ENCODE measurements around the gene TNS4. TPM values are rescaled to one million over a fixed set of nuclear protein-coding genes. Genes with fewer than 3 reads are reported as not detected.

TNS4 gene
- total and polyA plus RNA-seq, 2 experiments from 2014 or later, result 0.20 TPM; not detected in 1

GRCh38 chr17:40496170-40496569, 5.3 kb downstream of the TNS4 start:
- no peak for TF ChIP-seq EZH2 (IDR thresholded peaks at IDR 0.05; ENCODE audit: insufficient read depth, poor library complexity, severe bottlenecking)
- TF ChIP-seq EZH2phosphoT487 (IDR thresholded peaks at IDR 0.05; ENCODE audit: insufficient read depth, low read depth), result no peak
- Histone ChIP-seq H3K9me2 (ENCODE audit: insufficient read depth) (no peaks in the 10 kb centered on the region), H3K27ac (no peak overlapping the region), H3K4me3 (no peak overlapping the region), H3K27me3 (replicated peaks; ENCODE audit: insufficient read depth) (no peaks in the 10 kb centered on the region), H3K4me2 (ENCODE audit: unreplicated experiment) (no peak overlapping the region), H4K20me1 (ENCODE audit: insufficient read depth) (no peaks in the 10 kb centered on the region), H3K9ac (no peak overlapping the region), H3K9me3 (ENCODE audit: low read depth) (no peaks in the 10 kb centered on the region), H3F3A (ENCODE audit: insufficient read depth) (peaks cover 18% of the 10 kb centered on the region), H2AFZ (no peak overlapping the region), H3K79me2 (ENCODE audit: insufficient read depth) (no peaks in the 10 kb centered on the region), H3K4me1 (ENCODE audit: insufficient read depth) (peaks cover 32% of the 10 kb centered on the region), H3K36me3 (ENCODE audit: low read depth) (no peaks in the 10 kb centered on the region)
- in situ Hi-C loops (cut with MboI), result no loop called here
- 93 to 100% methylated on average over 3 to 6 of the region's 6 CpGs for WGBS, 2 experiments (ENCODE audit: low coverage in 1 of 2, low lambda C conversion rate in 2 of 2, missing lambda C conversion rate in 2 of 2)
- no peak for DNase-seq

GRCh38 chr17:40495140-40495539, 6.3 kb downstream of the TNS4 start:
- Histone ChIP-seq H3K27ac (no peak overlapping the region), H2AFZ (no peak overlapping the region), H3K79me2 (ENCODE audit: insufficient read depth) (no peaks in the 10 kb centered on the region), H3K9ac (no peak overlapping the region), H3K4me1 (ENCODE audit: insufficient read depth) (peaks cover 41% of the 10 kb centered on the region), H3F3A (ENCODE audit: insufficient read depth) (peaks cover 26% of the 10 kb centered on the region), H3K9me2 (ENCODE audit: insufficient read depth) (no peaks in the 10 kb centered on the region), H3K4me2 (ENCODE audit: unreplicated experiment) (no peak overlapping the region), H4K20me1 (ENCODE audit: insufficient read depth) (no peaks in the 10 kb centered on the region), H3K9me3 (ENCODE audit: low read depth) (no peaks in the 10 kb centered on the region), H3K4me3 (no peak overlapping the region), H3K36me3 (ENCODE audit: low read depth) (no peaks in the 10 kb centered on the region), H3K27me3 (replicated peaks; ENCODE audit: insufficient read depth) (no peaks in the 10 kb centered on the region)
- in situ Hi-C loops (cut with MboI), result no loop called here
- TF ChIP-seq EZH2phosphoT487 (IDR thresholded peaks at IDR 0.05; ENCODE audit: insufficient read depth, low read depth) (no peak), EZH2 (IDR thresholded peaks at IDR 0.05; ENCODE audit: insufficient read depth, poor library complexity, severe bottlenecking) (no peak)
- WGBS, 2 experiments (ENCODE audit: low coverage in 1 of 2, low lambda C conversion rate in 2 of 2, missing lambda C conversion rate in 2 of 2), result 74 to 76% methylated on average over 5 of the region's 5 CpGs
- no peak for DNase-seq

GRCh38 chr17:40493697-40494096, 7.7 kb downstream of the TNS4 start:
- in situ Hi-C loops (cut with MboI), result no loop called here
- no peak overlapping the region for H2AFZ ChIP-seq
- TF ChIP-seq EZH2 (IDR thresholded peaks at IDR 0.05; ENCODE audit: insufficient read depth, poor library complexity, severe bottlenecking) (no peak), EZH2phosphoT487 (IDR thresholded peaks at IDR 0.05; ENCODE audit: insufficient read depth, low read depth) (no peak)
- 70 to 78% methylated on average over 4 of the region's 4 CpGs for WGBS, 2 experiments (ENCODE audit: low coverage in 1 of 2, low lambda C conversion rate in 2 of 2, missing lambda C conversion rate in 2 of 2)
- H4K20me1 ChIP-seq (ENCODE audit: insufficient read depth), result no peaks in the 10 kb centered on the region
- H3K9me2 ChIP-seq (ENCODE audit: insufficient read depth), result no peaks in the 10 kb centered on the region
- H3F3A ChIP-seq (ENCODE audit: insufficient read depth), result peaks cover 22% of the 10 kb centered on the region; the same call in 1 of the 2 replicates
- peaks cover 34% of the 10 kb centered on the region for H3K4me1 ChIP-seq (ENCODE audit: insufficient read depth)
- no peaks in the 10 kb centered on the region for H3K79me2 ChIP-seq (ENCODE audit: insufficient read depth)
- no peak overlapping the region for H3K4me3 ChIP-seq
- no peak for DNase-seq
- no peaks in the 10 kb centered on the region for H3K36me3 ChIP-seq (ENCODE audit: low read depth)
- H3K9ac ChIP-seq, result peak overlapping the region; percentile 36; the same call in 1 of the 2 replicates
- no peak overlapping the region for H3K4me2 ChIP-seq (ENCODE audit: unreplicated experiment)
- no peaks in the 10 kb centered on the region for H3K27me3 ChIP-seq (replicated peaks; ENCODE audit: insufficient read depth)
- no peaks in the 10 kb centered on the region for H3K9me3 ChIP-seq (ENCODE audit: low read depth)
- H3K27ac ChIP-seq, result peak overlapping the region; percentile 55

- H3F3A ChIP-seq (ENCODE audit: insufficient read depth), result peaks cover 31% of the 10 kb centered on the region
- H3K27ac ChIP-seq, result no peak overlapping the region
- no peak for DNase-seq
- H3K4me1 ChIP-seq (ENCODE audit: insufficient read depth), result peaks cover 38% of the 10 kb centered on the region
- H3K9ac ChIP-seq, result 0 out of 2 replicates have a peak overlapping the region, but pooled peaks have one; percentile 68
- no peaks in the 10 kb centered on the region for H3K36me3 ChIP-seq (ENCODE audit: low read depth)
- in situ Hi-C loops (cut with MboI), result no loop called here
- no peaks in the 10 kb centered on the region for H4K20me1 ChIP-seq (ENCODE audit: insufficient read depth)
- WGBS, 2 experiments (ENCODE audit: low coverage in 1 of 2, low lambda C conversion rate in 2 of 2, missing lambda C conversion rate in 2 of 2), result 84 to 90% methylated on average over 2 to 7 of the region's 7 CpGs
- no peak overlapping the region for H3K4me3 ChIP-seq
- no peak overlapping the region for H3K4me2 ChIP-seq (ENCODE audit: unreplicated experiment)
- TF ChIP-seq EZH2phosphoT487 (IDR thresholded peaks at IDR 0.05; ENCODE audit: insufficient read depth, low read depth), result no peak
- no peak for TF ChIP-seq EZH2 (IDR thresholded peaks at IDR 0.05; ENCODE audit: insufficient read depth, poor library complexity, severe bottlenecking)
- no peak overlapping the region for H2AFZ ChIP-seq
- H3K9me2 ChIP-seq (ENCODE audit: insufficient read depth), result no peaks in the 10 kb centered on the region
- H3K27me3 ChIP-seq (replicated peaks; ENCODE audit: insufficient read depth), result no peaks in the 10 kb centered on the region
- no peaks in the 10 kb centered on the region for H3K9me3 ChIP-seq (ENCODE audit: low read depth)
- no peaks in the 10 kb centered on the region for H3K79me2 ChIP-seq (ENCODE audit: insufficient read depth)
Observed at GRCh38 chr17:40491486-40491885, 9.9 kb downstream of the TNS4 start.

GRCh38 chr17:40490982-40491381, 10.4 kb downstream of the TNS4 start:
- no peaks in the 10 kb centered on the region for H3K27me3 ChIP-seq (replicated peaks; ENCODE audit: insufficient read depth)

More at GRCh38 chr17:40490982-40491381, 10.4 kb downstream of the TNS4 start:
- no peak for TF ChIP-seq EZH2 (IDR thresholded peaks at IDR 0.05; ENCODE audit: insufficient read depth, poor library complexity, severe bottlenecking)
- TF ChIP-seq EZH2phosphoT487 (IDR thresholded peaks at IDR 0.05; ENCODE audit: insufficient read depth, low read depth), result no peak
- Histone ChIP-seq H2AFZ (peak overlapping the region; percentile 31), H3K9me3 (ENCODE audit: low read depth) (no peaks in the 10 kb centered on the region), H3K9ac (peak overlapping the region; percentile 68), H4K20me1 (ENCODE audit: insufficient read depth) (no peaks in the 10 kb centered on the region), H3K36me3 (ENCODE audit: low read depth) (no peaks in the 10 kb centered on the region), H3K27ac (peak overlapping the region; percentile 69), H3K79me2 (ENCODE audit: insufficient read depth) (no peaks in the 10 kb centered on the region), H3K9me2 (ENCODE audit: insufficient read depth) (no peaks in the 10 kb centered on the region), H3F3A (ENCODE audit: insufficient read depth) (peaks cover 34% of the 10 kb centered on the region), H3K4me3 (0 out of 2 replicates have a peak overlapping the region, but pooled peaks have one; percentile 1), H3K4me2 (ENCODE audit: unreplicated experiment) (peak overlapping the region; percentile 44), H3K4me1 (ENCODE audit: insufficient read depth) (peaks cover 42% of the 10 kb centered on the region)
- in situ Hi-C loops (cut with MboI), result no loop called here
- WGBS, 2 experiments (ENCODE audit: low coverage in 1 of 2, low lambda C conversion rate in 2 of 2, missing lambda C conversion rate in 2 of 2), result 36 to 55% methylated on average over 2 of the region's 2 CpGs
- no peak for DNase-seq

Measured in GM23248 (cell line).